ENCODE measurements around the gene STEAP3.

The STEAP3 gene

DNA sequence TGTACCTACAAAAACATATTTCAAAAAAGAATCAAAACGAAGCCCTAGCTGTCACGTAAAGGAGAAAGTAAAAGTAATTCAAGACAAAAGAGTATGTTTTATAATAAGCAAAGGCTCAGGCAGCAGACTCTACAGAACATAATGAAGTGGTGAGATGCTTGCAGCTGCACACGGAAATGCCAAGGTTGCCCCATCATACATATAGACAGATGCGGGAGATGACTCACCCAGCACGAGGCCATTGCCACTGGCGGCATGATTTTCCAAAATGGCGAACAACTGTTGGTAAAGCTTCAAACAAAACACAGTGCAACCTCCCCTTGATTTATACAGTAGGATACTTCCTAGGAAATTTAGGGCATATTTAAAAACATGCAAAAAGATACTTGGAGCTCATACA is 39.1 kb upstream of the STEAP3 start:
- Histone ChIP-seq H2AFZ (ENCODE audit: low read depth, low read length) (no peak overlapping the region), H3K4me3 (ENCODE audit: low read length) (no peak overlapping the region), H3K79me2 (ENCODE audit: low read length) (no peaks in the 10 kb centered on the region), H3K9me3 (ENCODE audit: insufficient read depth, low read length) (no peaks in the 10 kb centered on the region), H3K27ac (ENCODE audit: low read length) (no peak overlapping the region), H3K27me3 (ENCODE audit: low read depth, low read length) (no peaks in the 10 kb centered on the region), H3K9ac (ENCODE audit: low read length) (no peak overlapping the region), H3K4me1 (ENCODE audit: low read length) (no peaks in the 10 kb centered on the region), H3K36me3 (replicated peaks; ENCODE audit: low read depth, low read length) (no peaks in the 10 kb centered on the region), H4K20me1 (ENCODE audit: insufficient read depth, low read length) (no peaks in the 10 kb centered on the region), H3K4me2 (ENCODE audit: low read length) (no peak overlapping the region)
- no peak for TF ChIP-seq EZH2phosphoT487 (IDR thresholded peaks at IDR 0.05; ENCODE audit: low read depth)
- TF ChIP-seq, protein P1, sequence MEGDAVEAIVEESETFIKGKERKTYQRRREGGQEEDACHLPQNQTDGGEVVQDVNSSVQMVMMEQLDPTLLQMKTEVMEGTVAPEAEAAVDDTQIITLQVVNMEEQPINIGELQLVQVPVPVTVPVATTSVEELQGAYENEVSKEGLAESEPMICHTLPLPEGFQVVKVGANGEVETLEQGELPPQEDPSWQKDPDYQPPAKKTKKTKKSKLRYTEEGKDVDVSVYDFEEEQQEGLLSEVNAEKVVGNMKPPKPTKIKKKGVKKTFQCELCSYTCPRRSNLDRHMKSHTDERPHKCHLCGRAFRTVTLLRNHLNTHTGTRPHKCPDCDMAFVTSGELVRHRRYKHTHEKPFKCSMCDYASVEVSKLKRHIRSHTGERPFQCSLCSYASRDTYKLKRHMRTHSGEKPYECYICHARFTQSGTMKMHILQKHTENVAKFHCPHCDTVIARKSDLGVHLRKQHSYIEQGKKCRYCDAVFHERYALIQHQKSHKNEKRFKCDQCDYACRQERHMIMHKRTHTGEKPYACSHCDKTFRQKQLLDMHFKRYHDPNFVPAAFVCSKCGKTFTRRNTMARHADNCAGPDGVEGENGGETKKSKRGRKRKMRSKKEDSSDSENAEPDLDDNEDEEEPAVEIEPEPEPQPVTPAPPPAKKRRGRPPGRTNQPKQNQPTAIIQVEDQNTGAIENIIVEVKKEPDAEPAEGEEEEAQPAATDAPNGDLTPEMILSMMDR (IDR thresholded peaks at IDR 0.05; ENCODE audit: low read depth, low read length): no peak

DNA sequence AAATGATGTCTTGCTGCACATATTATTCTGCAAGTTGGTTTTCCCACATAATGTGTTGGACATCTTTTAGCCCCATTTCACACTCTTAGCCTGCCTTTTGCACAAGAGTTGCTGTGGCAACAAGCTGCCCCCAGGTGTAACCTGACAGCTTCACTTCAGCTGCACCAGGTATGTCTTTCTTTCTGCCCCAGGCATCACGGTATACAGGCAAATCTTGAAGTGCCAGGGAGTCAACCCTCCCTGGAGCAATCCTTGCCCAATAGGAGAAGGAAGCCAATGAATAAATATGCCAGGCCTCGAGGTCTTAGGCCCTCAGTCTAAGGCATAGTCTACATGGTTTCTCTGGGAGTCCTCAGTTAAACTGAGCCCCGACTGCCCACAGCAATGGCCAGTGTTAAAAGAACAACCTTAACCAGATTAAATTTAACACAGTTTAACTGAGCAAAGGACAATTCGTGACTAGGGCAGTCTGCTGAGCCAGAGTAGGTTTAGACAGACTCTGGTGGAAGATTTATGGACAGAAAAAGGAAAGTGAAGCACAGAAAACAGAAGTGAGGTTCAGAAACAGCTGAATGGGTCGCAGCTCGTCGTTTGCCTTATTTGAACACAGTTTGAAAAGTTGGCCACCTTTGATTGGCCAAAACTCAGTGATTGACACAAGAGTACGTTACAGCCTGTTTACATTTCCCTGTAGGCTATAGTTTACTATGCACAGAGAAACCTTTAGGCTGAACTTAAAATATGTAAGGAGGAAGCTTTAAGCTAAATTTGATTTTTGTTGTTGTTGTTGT is 33.1 kb upstream of the STEAP3 start:
- H3K79me2 ChIP-seq (ENCODE audit: low read length): no peaks in the 10 kb centered on the region
- H3K9me3 ChIP-seq (ENCODE audit: insufficient read depth, low read length): no peaks in the 10 kb centered on the region
- H2AFZ ChIP-seq (ENCODE audit: low read depth, low read length): no peak overlapping the region; the same call in 1 of the 2 replicates
- H3K9ac ChIP-seq (ENCODE audit: low read length): no peak overlapping the region
- no peaks in the 10 kb centered on the region for H4K20me1 ChIP-seq (ENCODE audit: insufficient read depth, low read length)
- H3K4me1 ChIP-seq (ENCODE audit: low read length): no peaks in the 10 kb centered on the region
- H3K27ac ChIP-seq (ENCODE audit: low read length): no peak overlapping the region
- H3K4me2 ChIP-seq (ENCODE audit: low read length): no peak overlapping the region
- no peak overlapping the region for H3K4me3 ChIP-seq (ENCODE audit: low read length)
- no peaks in the 10 kb centered on the region for H3K27me3 ChIP-seq (ENCODE audit: low read depth, low read length)
- TF ChIP-seq, protein P1 (IDR thresholded peaks at IDR 0.05; ENCODE audit: low read depth, low read length): no peak
- no peak for TF ChIP-seq EZH2phosphoT487 (IDR thresholded peaks at IDR 0.05; ENCODE audit: low read depth)
- H3K36me3 ChIP-seq (replicated peaks; ENCODE audit: low read depth, low read length): no peaks in the 10 kb centered on the region

DNA sequence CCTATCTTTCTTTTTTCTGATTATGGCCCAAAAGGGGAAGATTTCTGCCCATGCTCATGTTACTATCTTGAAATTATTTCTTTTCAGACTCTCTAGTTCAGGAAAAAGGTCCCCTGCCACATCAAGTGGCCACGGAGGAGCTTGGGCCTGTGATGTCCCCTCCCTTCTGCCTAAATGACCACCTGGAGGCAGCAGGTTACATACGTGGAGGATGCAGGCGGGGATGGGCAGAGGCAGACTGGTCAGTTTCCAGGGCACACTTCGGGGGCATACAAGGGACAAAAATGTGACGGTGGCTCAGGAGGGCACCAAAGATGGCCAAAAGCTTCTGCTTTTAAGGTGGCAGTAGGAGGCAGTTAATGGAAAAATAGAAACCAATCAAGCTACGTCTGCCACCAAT is 30.7 kb upstream of the STEAP3 start:
- TF ChIP-seq EZH2phosphoT487 (IDR thresholded peaks at IDR 0.05; ENCODE audit: low read depth): no peak
- TF ChIP-seq, protein P1 (IDR thresholded peaks at IDR 0.05; ENCODE audit: low read depth, low read length): no peak
- no peaks in the 10 kb centered on the region for H3K9me3 ChIP-seq (ENCODE audit: insufficient read depth, low read length)
- no peaks in the 10 kb centered on the region for H4K20me1 ChIP-seq (ENCODE audit: insufficient read depth, low read length)

DNA sequence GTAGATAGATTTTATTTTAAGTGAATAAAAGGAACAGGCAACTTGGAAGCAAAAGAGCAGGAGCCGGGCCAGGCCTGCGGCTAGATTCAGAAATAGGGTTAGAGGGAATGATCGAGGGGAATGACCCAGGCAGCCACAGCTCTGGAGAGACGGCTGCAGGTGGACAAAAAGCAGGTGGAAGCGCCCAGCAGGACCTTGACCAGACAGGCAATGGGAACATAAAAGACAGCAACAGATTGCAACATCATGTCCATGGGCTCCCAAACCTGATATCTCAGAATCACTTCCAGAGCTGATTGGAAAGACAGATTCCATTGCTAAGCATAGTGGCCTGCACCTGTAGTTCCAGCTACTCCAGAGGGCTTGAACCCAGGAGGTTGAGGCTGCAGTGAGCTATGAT is 28.6 kb upstream of the STEAP3 start:
- Histone ChIP-seq H3K36me3 (replicated peaks; ENCODE audit: low read depth, low read length) (no peaks in the 10 kb centered on the region), H3K4me1 (ENCODE audit: low read length) (no peaks in the 10 kb centered on the region), H4K20me1 (ENCODE audit: insufficient read depth, low read length) (no peaks in the 10 kb centered on the region; the same call in 1 of the 2 replicates), H3K79me2 (ENCODE audit: low read length) (no peaks in the 10 kb centered on the region), H3K27ac (ENCODE audit: low read length) (no peak overlapping the region), H3K9ac (ENCODE audit: low read length) (no peak overlapping the region), H3K9me3 (ENCODE audit: insufficient read depth, low read length) (no peaks in the 10 kb centered on the region), H3K27me3 (ENCODE audit: low read depth, low read length) (peaks cover 14% of the 10 kb centered on the region; the same call in 1 of the 2 replicates), H3K4me3 (ENCODE audit: low read length) (no peak overlapping the region), H3K4me2 (ENCODE audit: low read length) (no peak overlapping the region), H2AFZ (ENCODE audit: low read depth, low read length) (no peak overlapping the region)
- TF ChIP-seq, protein P1 (IDR thresholded peaks at IDR 0.05; ENCODE audit: low read depth, low read length): no peak
- no peak for TF ChIP-seq EZH2phosphoT487 (IDR thresholded peaks at IDR 0.05; ENCODE audit: low read depth)

More for the DNA sequence above, 30.7 kb upstream of the STEAP3 start:
- H3K27me3 ChIP-seq (ENCODE audit: low read depth, low read length): peaks cover 7% of the 10 kb centered on the region; the same call in 1 of the 2 replicates
- no peaks in the 10 kb centered on the region for H3K79me2 ChIP-seq (ENCODE audit: low read length)
- no peak overlapping the region for H3K27ac ChIP-seq (ENCODE audit: low read length)
- H2AFZ ChIP-seq (ENCODE audit: low read depth, low read length): no peak overlapping the region
- no peaks in the 10 kb centered on the region for H3K4me1 ChIP-seq (ENCODE audit: low read length)
- H3K9ac ChIP-seq (ENCODE audit: low read length): no peak overlapping the region
- no peak overlapping the region for H3K4me2 ChIP-seq (ENCODE audit: low read length)
- H3K4me3 ChIP-seq (ENCODE audit: low read length): no peak overlapping the region
- H3K36me3 ChIP-seq (replicated peaks; ENCODE audit: low read depth, low read length): no peaks in the 10 kb centered on the region
